Transverse colon (tissue), 4 donors: ENCODE results near the gene PRPSAP2.

Experiments used
- CTCF ChIP-seq, 5 experiments: fragments of 200-600 bp in 3 of 5; fragments of 450-650 bp in 2 of 5; sonication (generic) in 3 of 5; IDR thresholded peaks; 1 replicate in 2 of 5; 2 replicates in 3 of 5; pipeline ENCODE4 v1.5.1; 2016 to 2017; ENCODE audit warnings: antibody characterized with exemption in 5 of 5, inconsistent platforms in 3 of 5, mild to moderate bottlenecking in 2 of 5, moderate library complexity in 1 of 5
- POLR2A ChIP-seq: fragments of 450-650 bp; IDR thresholded peaks from one replicate; pipeline ENCODE4 v1.6.1; 2016; ENCODE audit warnings: antibody characterized with exemption, mild to moderate bottlenecking, moderate library complexity
- POLR2AphosphoS5 ChIP-seq, 3 donors: sonication (generic); formaldehyde crosslinking; IDR thresholded peaks; one replicate each; pipeline ENCODE4 v1.6.1; 2016; ENCODE audit warnings: antibody characterized with exemption in 3 of 3

GRCh38 chr17:18950346-18950745 lies 92.4 kb downstream of the PRPSAP2 start:
- no peak for TF ChIP-seq POLR2A
- no peak for TF ChIP-seq CTCF (IDR thresholded peaks at IDR 0.05)
- TF ChIP-seq POLR2AphosphoS5 (IDR thresholded peaks at IDR 0.05): no peak
